Stimulated activated CD8-positive, alpha-beta memory T cell treated with anti-CD3 and anti-CD28 coated beads, Interleukin-15, amount 100 ng/mL, for 24 hours (primary cell): ENCODE results near the gene DTNBP1.

Experiments used
- DNase-seq: peaks from one replicate; pipeline ENCODE4 v3.0.0-alpha.2; 2020; ENCODE audit warnings: low read depth

Gene DTNBP1

DNA sequence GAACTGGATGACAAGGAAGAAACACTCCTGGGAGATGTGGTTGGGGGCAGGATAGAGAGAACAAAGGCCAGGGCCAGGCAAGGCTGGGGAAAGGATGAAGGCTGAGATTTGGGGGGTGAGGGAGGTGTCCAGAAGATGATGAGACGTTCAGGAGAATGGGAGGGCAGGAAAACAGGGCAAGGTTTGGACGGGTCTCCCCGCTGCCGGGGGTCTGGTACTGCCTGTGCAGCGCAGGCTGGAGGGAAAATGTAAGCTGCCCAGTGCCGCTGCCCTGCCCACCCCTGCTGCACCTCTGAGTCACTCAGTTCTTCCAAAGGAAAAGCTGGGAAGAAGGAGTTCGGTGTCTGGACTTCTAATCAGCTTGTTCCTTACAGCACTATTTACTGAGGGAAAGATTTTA is 130.9 kb downstream of the DTNBP1 start:
- no peak for DNase-seq

DNA sequence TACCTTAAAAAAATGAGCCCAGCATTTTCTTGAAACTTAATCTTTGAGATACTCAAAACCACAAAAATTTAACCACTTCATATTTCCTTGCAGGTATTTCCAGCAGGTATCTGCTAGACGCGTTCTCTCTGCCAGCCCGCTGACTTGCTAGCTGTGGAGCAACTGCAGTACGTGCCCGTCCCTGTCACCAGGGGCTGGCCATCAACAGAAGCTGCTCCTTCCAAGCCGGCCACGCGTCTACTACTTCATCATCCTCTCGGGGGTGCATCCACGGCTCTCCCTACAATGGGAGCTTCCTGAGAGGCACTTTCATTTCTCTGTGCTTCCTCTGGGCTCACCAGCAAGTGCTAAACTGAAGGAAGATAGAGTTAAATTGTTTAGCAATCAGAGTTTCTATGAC is 132.4 kb downstream of the DTNBP1 start:
- no peak for DNase-seq

- no peak for DNase-seq
Observed at GRCh38 chr6:15528870-15529269, 134.0 kb downstream of the DTNBP1 start.

- no peak for DNase-seq
Observed at GRCh38 chr6:15527838-15528617, 134.8 kb downstream of the DTNBP1 start.

DNA sequence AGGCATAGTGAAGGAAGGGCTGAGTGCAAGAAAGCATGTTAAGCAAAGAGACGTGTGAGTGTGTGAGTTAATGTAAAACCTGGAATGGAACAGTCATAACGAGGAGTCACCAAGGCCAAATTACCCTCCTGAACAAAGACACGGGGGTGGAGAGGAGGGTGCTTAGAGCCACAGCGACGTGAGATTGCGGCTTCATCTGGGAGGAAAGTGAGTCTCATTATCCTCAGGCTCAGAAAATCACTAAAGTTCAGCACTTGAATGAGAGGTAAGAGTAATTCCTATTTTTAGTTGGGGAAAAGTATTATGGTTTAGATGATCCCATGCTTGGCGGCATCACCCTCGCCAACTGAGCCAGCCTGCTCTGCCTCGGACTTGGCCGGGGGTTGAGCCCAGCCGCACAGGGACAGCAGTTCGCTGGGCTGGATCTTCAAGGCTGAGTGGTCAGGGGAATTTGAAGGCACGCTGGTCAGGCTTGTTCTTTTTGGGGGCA is 136.6 kb downstream of the DTNBP1 start:
- DNase-seq: no peak

DNA sequence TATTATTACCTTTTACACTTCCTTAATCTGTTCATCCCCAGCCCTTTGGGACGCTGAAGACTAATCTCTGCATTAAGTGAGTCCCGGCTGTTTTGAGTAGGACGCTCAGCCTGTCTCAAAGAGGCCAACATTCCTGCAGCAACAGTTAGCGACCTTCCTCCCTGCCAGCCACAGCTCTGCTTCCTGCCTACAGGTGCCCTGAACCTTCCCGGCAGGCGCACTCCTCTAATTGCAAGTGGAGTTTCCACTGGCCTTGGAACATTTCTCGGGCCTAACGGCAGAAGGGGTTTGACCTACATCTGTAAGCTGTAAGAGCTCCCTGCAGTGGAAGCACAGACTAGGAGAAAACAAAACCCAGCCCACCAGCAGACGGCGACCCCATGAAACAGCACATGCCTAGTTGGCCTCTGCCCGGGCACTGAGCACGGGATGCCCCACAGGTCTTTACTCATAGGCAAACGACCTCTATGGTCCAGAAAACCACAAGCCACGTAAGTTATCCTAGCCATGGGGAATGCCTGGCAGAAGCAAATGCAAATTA is 137.9 kb downstream of the DTNBP1 start:
- DNase-seq: no peak

- no peak for DNase-seq
Observed at GRCh38 chr6:15523679-15524630, 138.9 kb downstream of the DTNBP1 start.

DNA sequence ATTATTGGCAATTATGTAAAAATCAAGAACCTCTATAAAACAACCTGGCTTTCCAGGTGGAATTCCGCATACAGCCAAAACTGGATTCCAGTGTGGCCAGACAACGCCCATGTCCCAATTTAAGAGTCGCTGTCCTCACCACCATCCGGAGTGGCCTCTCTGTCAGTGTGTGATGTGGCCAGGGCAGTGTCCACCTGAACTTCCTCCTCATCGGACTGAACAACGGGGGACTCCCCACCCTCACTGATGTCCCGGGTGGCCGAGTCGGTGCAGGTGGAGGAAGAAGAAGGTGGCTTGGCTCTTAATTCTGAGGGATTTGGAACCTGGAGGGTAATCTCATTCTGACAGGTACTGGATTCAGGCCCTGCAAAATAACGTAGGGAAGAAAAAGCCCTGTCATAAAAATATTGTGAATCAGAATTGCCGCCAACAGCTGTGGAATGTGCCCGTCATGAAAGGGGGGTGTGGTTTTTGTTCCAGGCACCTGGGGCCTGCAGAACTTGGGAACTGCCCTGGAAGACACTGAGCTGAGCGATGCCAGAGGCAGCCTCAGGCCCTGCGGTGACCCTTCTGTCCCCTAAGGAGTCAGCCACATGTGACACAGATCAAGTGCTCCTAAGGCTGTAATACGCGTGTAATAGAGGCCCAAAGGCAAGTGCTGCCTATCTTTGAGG is 139.8 kb downstream of the DTNBP1 start:
- DNase-seq: no peak

DNA sequence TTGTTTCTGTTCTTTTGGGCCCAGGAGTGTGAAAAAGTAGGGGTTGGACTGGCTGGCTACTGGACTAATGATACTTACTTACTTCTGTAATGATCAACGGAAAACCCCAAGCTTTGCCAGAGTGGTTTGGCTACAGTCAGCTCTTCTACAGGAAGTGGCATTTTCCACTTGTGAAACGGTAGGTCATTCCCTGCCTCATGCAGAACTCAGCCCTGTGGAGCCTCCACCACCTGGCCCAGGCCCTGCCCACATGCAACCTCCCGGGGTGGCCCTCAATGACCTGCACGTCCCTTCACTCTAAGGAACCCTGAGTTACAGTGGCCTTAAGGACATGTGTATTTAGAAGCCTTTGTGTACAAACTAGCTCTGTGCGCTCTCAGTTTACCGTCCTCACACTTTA is 140.4 kb downstream of the DTNBP1 start:
- DNase-seq: no peak

DNA sequence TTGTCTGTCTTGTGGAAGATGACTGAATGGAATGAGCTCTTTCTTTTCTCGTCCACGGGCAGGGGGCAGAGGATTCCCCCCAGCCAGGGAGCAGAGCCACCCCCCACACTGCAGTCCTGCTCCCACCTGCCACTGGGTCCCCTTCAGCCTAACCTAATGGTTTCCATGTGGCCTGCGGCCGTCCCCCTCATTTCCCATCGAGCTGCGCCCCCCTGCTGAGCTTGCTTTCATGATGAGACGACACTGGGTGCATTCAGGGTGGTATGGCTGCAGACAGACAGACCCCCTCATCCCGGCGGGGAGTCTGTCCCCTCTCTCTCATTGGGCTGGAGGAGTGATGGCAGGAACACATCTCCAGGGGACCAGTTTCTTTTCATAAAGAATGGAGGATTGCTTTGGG is 140.8 kb downstream of the DTNBP1 start:
- DNase-seq: no peak

DNA sequence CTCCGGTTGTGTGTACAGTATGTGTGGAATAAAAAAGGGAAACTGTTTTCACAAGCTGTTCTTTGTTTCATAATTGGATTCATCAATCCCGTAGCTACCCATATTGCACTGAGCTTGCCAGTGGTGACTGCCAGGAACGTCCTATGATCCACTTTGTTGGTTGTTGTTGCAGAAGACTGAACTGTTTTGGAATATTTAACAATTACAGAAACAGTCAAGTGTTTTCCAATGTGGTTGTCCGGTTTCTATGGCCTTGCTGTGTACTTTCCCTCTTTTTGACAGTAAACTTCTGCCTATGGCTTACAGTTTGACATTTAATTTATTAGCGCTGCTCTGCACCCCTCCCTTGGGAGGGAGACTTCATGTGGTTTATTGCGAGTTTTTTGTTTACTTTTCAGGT is 141.2 kb downstream of the DTNBP1 start:
- DNase-seq: no peak

GRCh38 chr6:15520626-15521203 is 142.1 kb downstream of the DTNBP1 start:
- DNase-seq: no peak

DNA sequence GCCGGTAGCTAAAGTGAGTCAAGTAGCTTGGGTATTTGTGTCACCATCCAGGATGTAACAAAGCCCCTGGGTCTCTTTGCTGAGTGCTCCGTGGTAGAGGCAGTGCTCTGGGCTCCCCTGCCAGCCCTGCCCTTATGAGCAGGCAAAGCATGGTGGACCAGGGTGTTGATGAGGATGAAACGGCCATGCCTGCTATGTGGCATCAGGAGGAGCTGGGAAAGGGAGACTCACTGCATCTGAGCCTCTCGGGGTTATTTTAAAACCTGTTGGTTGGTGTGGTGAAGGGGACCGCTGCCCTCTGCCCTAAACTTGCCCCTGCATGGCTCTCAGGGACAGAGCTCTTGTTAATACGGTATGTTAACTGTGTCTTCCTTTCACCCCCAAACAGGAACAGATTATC is 143.1 kb downstream of the DTNBP1 start:
- no peak for DNase-seq

- no peak for DNase-seq
Observed at GRCh38 chr6:15518878-15519277, 143.9 kb downstream of the DTNBP1 start.

- no peak for DNase-seq
Observed at GRCh38 chr6:15518057-15518456, 144.8 kb downstream of the DTNBP1 start.

DNA sequence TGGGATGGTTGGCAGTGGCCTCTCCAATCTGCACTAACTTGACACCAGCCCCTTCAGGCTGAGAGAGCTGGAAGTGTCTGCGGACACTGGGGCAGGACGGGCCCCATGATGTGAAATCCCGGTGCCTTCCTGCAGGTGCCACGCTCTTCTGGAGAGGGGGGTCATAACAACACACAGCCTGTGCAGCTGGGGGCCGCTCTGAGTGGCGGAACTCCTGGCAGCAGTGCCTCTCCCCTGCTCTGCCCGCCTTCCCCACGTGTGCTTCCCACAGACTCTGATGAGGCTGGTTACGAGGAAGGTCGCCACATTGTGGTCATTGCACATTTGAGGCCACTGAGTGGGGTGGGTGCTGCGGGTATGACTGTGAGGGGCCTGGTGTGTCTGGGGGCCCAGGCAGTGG is 145.2 kb downstream of the DTNBP1 start:
- DNase-seq: no peak

GRCh38 chr6:15516923-15517560 is 145.8 kb downstream of the DTNBP1 start:
- no peak for DNase-seq

- DNase-seq: no peak
Observed at GRCh38 chr6:15516378-15516777, 146.4 kb downstream of the DTNBP1 start.

DNA sequence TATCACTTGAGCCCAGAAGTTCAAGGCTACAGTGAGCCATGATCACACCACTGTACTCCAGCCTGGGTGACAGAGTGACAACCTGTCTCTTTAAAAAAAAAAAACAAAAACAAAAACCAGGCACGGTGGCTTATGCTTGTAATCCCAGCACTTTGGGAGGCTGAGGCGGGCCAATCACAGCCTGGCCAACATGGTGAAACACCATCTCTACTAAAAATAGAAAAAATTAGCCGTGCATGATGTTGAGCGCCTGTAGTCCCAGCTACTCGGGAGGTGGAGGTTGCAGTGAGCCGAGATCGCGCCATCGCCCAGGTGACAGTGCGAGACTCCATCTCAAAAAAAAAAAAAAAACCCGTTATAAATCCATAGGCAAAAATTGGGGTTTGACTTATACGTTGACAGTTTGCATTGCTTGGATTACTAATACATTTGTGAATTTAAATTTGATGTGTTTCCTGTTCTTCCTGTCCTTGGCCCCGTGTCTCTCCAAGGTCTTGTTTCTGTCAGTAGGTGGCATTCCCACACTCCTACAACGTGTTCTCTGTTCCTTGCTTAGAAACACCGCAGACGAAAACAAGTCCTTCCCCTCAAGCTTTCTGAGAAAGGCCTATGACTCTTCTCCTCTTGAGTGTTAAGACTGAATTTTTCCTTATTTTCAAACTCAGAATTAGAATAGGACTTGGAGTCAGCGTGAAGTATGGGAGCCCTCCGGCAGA is 147.0 kb downstream of the DTNBP1 start:
- no peak for DNase-seq

GRCh38 chr6:15515226-15515625 is 147.6 kb downstream of the DTNBP1 start:
- no peak for DNase-seq
